NB4 (cell line): ENCODE data around the gene ZFPM1.

Experiments used
- CTCF ChIP-seq: IDR thresholded peaks from one replicate; pipeline ENCODE4 v1.5.1; 2012; ENCODE audit warnings: low read depth, low read length
- MAX ChIP-seq: IDR thresholded peaks from 2 replicates; pipeline ENCODE4 v1.6.1; 2011; ENCODE audit warnings: low read depth, low read length
- POLR2A ChIP-seq: IDR thresholded peaks from 2 replicates; pipeline ENCODE4 v1.6.1; 2011; ENCODE audit warnings: mild to moderate bottlenecking; ENCODE audit not compliant: insufficient read length; ENCODE audit errors: extremely low read depth

GRCh38 chr16:88576307-88576706, 123.2 kb downstream of the ZFPM1 start:
- no peak for TF ChIP-seq CTCF
- no peak for TF ChIP-seq MAX
- TF ChIP-seq POLR2A: no peak
